ENCODE measurements around the gene VWA3B.

DNA sequence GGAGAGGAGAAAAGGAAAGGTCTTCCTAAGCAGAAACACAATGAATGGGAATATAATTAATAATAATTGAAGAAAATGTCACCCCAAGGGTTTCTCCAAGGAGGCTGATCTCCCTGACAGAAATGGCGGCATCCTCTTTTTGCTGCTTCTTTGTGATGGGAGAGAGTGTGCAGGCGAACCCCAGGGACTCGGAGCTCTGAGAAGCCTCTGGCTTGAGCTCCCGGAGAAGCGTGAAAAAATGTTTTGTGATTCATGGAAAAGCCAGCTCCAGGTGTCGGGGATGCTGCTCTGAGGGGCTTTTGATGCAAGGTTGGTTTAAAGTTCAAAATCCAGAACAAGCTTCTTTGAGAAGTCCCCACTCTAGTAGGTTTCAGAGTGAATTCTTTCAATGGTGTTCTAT lies 91.0 kb downstream of the VWA3B start:
- TF ChIP-seq POLR2AphosphoS5 (IDR thresholded peaks at IDR 0.05; ENCODE audit: borderline replicate concordance, low read depth, low read length) = no peak
- no peak for TF ChIP-seq EZH2 (IDR thresholded peaks at IDR 0.05)
